ENCODE results near the gene LBR. TPM values are rescaled to one million over a fixed set of nuclear protein-coding genes. Genes with fewer than 3 reads are reported as not detected.

Gene LBR
- total RNA-seq, 1 experiment from 2014 or later: 60.9 TPM

DNA sequence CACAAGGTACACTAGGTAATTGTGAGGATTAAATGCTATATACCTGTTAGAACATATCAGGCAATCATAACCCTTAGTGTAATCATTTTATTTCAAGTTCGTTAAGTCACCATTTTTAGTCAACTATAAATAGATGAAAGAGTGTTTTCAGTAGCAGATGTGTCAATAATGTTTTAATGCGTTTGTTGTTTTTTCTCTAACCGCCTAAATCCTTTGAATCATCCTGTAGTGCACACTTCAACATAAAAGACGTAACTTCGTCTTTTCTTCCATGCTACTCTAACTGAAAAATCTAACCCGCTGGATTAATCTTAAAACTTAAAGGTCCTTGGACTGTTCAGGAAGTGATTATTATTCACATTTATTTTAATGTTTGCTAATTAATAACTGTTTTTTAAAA lies 7.2 kb upstream of the LBR start:
- no CpG with 5 or more reads among the region's 6 CpGs for WGBS (ENCODE audit: extremely low coverage, insufficient read length, low lambda C conversion rate)
- Histone ChIP-seq H3K9me3 (ENCODE audit: control insufficient read depth, low read depth, low read length) (no peaks in the 10 kb centered on the region), H3K14ac (ENCODE audit: insufficient read depth, low read length) (no peak overlapping the region), H3K4me1 (ENCODE audit: insufficient read depth, low read length) (no peaks in the 10 kb centered on the region), H2BK15ac (ENCODE audit: low read depth, low read length) (no peak overlapping the region), H3K23ac (ENCODE audit: insufficient read length, low read depth, low read length) (no peak overlapping the region), H3K4me2 (ENCODE audit: insufficient read depth, insufficient read length, low read length) (no peak overlapping the region), H3K9ac (ENCODE audit: extremely low read depth, insufficient read length, low read length) (no peak overlapping the region), H3K18ac (ENCODE audit: insufficient read length, low read depth, low read length) (no peak overlapping the region), H2BK12ac (ENCODE audit: insufficient read length, low read depth, low read length) (no peak overlapping the region), H3K27ac (ENCODE audit: insufficient read length, low read depth, low read length) (no peak overlapping the region), H3K27me3 (ENCODE audit: insufficient read depth, low read length) (no peaks in the 10 kb centered on the region), H2BK5ac (ENCODE audit: insufficient read length, low read length) (no peak overlapping the region), H2BK20ac (ENCODE audit: low read depth, low read length, poor library complexity, severe bottlenecking) (no peak overlapping the region), H4K5ac (ENCODE audit: insufficient read length, low read depth, low read length) (no peak overlapping the region), H3K79me2 (ENCODE audit: insufficient read depth, low read length) (no peaks in the 10 kb centered on the region), H4K91ac (ENCODE audit: insufficient read length, low read depth, low read length) (no peak overlapping the region), H3K23me2 (ENCODE audit: insufficient read length, low read depth, low read length, poor library complexity, severe bottlenecking) (no peaks in the 10 kb centered on the region), H4K20me1 (ENCODE audit: control insufficient read depth, insufficient read depth, insufficient read length) (no peaks in the 10 kb centered on the region), H3K56ac (ENCODE audit: insufficient read length, low read depth, low read length) (no peak overlapping the region), H2AFZ (ENCODE audit: low read length) (no peak overlapping the region), H4K8ac (replicated peaks; ENCODE audit: insufficient read length, low read depth, low read length) (no peak overlapping the region), H2BK120ac (ENCODE audit: low read depth, low read length, poor library complexity, severe bottlenecking) (no peak overlapping the region), H3K79me1 (ENCODE audit: insufficient read depth, low read depth, low read length, poor library complexity, severe bottlenecking) (no peaks in the 10 kb centered on the region), H3K4ac (ENCODE audit: low read depth, low read length) (no peak overlapping the region), H3T11ph (ENCODE audit: low read length) (no peak overlapping the region), H2AK5ac (ENCODE audit: insufficient read length, low read length) (no peak overlapping the region)
- Mint-ChIP-seq H3K4me3 (no peak overlapping the region), H3K27ac (no peak overlapping the region), H3K4me1 (peaks cover 6 to 10% of the 10 kb centered on the region in 2 experiments), H3K27me3 (ENCODE audit: low read depth) (peaks cover 11% of the 10 kb centered on the region), H3K36me3 (ENCODE audit: insufficient read depth in 1 of 3, low read depth in 3 of 3) (peaks cover 2 to 9% (median 5%) of the 10 kb centered on the region in 3 experiments; a peak in 6 of 7 replicates), H3K9me3 (peaks cover 16 to 17% of the 10 kb centered on the region in 2 experiments)
- no peak for DNase-seq
- no peak for TF ChIP-seq CTCF (conservative IDR thresholded peaks at IDR 0.05)
